Dermis microvascular lymphatic vessel endothelial cell (primary cell): ENCODE data around the gene SLC6A13. TPM values are rescaled to one million over a fixed set of nuclear protein-coding genes. Genes with fewer than 3 reads are reported as not detected.

Experiments used
- DNase-seq, 2 donors: peaks; one replicate each; pipeline versions ENCODE4 v3.0.0 to v3.0.0-alpha.2; 2010; ENCODE audit warnings: low read depth in 2 of 2
- total RNA-seq: library from RNA; depleted of rRNA; stranded (reverse); fragments of >200 nt; gene quantifications from 2 replicates; pipeline ENCODE4 v1.2.1, GENCODE V29; 2014

Gene SLC6A13
- total RNA-seq, 1 donor from 2014 or later = 0.13 TPM

DNA sequence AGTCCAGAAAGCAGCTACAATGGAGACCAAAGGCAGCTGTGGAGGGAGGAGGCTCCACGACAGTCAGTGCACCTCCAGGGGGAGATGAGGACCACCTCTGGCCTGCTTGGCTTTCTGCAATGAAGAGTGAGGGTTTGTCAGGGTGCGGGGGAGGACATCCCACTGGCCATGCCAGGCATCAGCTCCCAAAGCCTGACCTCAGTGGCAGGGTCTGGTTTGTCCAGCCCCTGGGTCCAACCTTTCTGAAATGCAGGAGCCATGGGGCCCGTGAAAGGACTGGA, 83.9 kb downstream of the SLC6A13 start:
- no peak for DNase-seq

DNA sequence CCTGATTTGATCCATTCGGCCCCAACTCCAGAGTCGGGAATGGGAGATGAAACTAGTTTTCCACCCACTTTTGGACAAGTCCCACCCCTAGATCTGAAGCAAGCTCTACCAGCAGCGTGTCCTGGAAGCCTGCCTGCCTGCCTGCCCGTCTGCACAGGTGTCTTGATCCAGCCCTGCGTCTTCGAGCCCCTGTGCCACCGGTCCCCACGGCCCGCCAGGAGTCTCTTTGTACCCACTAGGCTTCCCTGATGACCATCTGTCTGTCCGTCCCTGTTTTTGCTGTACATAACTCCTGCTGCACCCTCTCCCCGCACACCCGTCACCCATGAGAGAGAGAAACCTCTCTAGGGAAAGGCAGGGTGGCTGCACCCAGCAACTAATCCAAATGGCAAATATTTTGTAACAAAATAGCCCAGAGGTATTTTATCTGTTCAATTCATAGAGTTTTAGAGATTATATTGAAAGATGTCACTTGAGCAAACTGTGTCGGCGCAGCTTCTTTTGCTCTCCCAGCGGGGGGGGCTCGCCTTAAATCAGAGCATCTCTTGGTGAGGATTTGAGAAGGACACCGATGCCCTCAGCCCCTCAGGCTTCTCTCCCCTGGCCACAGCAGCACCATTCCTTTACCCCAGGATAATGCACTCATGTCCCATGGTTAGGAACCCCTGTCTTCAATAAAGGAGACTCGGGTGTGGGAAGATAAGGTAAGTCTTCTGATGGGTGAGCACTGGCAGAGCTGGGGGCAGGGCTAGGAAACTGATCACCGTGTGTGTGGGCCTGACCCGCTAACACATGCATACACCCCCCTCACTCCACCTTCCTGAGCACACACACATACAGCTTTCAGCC, 84.4 kb downstream of the SLC6A13 start:
- DNase-seq = no peak

GRCh38 chr12:177336-177979, 85.2 kb downstream of the SLC6A13 start:
- DNase-seq = no peak

- no peak for DNase-seq
Observed at GRCh38 chr12:176321-177181, 86.1 kb downstream of the SLC6A13 start.

- no peak for DNase-seq
Observed at GRCh38 chr12:175759-176158, 86.9 kb downstream of the SLC6A13 start.

GRCh38 chr12:175250-175649, 87.4 kb downstream of the SLC6A13 start:
- no peak for DNase-seq

DNA sequence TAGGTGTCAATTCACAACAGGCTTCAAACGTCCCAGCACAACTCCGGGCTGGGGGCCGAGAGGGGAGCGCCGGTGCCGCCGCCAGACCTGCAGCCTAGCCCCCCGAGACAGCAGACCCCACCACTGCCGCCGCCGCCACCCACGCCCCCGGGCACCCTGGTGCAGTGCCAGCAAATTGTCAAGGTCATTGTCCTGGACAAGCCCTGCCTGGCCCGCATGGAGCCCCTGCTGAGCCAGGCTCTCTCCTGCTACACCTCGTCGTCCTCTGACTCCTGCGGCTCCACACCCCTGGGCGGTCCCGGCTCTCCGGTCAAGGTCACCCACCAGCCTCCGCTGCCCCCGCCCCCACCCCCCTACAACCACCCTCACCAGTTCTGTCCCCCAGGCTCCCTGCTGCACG, 88.0 kb downstream of the SLC6A13 start:
- no peak for DNase-seq

DNA sequence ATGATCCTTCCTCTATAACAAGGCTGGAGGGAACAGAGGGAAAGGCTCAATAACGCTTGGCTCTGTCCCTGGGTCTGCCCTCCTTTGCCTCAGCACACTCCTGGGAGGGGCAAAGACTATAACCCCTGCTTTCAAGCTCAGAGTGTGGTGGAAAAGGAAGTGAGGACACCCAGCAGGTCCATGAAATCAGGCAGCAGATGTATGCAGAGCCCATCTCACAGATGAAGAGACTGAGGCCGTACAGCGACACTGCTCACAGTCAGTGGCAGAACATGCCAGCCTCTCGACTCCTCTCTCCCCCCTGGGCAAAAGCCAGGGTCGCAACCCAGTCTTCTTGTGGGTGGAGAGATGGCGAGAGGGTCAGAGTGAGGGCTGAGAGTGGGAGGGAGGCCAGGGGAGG, 88.5 kb downstream of the SLC6A13 start:
- no peak for DNase-seq

DNA sequence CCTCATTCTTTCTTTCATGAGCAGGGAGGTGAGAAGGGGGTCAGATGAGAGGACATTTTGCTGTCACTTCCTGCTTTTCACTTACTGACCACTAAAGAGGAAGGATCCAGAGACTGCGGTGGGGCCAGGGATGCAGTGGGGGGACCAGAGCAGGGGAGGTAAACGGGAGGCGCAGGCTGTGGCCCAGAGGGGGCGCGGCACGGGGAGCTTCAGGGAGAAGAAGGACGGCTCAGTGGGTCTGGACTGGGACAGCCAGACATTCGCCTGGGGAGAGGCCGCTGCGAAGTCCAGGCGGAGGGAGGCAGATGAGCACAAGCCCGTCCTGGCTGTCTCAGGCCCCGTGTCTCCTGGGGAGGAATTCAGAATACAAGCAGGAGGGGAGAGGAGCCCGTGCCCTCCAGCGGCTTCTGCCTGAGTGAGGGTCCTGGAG, 89.9 kb downstream of the SLC6A13 start:
- DNase-seq = no peak

DNA sequence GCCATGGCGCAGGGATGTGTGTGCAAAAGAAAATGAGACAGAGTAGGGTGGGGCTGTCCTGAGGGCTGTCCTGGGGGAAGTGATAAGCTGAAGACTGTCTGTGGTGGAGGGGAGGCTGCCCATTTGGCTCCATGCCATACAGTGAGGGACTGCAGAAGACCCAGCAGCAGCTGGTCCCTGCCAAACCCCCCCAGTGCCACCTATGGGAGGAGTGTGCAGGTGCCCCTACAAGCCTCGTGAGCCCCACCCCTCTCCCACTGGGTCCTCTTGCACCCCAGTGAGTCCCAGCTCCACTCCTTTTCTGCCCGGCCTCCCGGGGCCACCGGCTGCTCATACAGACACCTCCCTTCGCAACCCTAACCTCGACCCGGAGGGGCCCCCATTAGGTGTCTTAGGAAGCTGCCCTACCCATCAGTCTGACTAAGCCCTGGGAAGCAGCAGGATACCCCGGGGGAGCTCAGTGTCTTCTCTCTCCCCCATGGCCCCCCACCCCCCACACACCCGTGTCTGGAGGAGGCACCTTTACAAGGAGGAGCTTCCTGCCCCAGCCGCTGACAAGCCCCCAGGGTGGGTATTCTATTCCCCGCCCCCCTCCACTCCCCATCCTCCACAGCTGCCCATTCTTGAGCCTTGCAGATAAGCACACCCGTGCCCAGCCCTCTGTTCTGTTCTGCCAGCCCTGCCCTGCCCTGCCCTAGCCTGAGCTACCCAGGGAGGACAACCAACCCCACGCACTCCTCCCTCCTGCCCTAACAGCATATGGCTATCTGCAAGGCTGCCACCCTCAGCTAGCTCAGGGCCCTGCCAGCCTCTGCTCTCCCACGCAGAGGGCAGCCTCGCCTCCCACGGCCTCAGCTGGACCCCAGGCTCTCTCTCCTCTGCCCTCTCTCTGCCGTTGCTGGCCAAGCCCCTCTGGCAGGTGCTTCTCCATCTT, 90.6 kb downstream of the SLC6A13 start:
- no peak for DNase-seq

- no peak for DNase-seq
Observed at GRCh38 chr12:171276-171675, 91.4 kb downstream of the SLC6A13 start.

Other genes starting within 250 kb of the SLC6A13 start
- 0.13 TPM in 2 replicates for gene IQSEC3, start 196.1 kb downstream of the SLC6A13 start, total RNA-seq
- gene SLC6A12, start 48.7 kb downstream of the SLC6A13 start, total RNA-seq = 0.13 TPM in 2 replicates
- 46.6 and 59.9 TPM in 2 replicates for gene KDM5A, start 126.5 kb upstream of the SLC6A13 start, total RNA-seq
- 6.9 and 7.0 TPM in 2 replicates for gene CCDC77, start 138.8 kb upstream of the SLC6A13 start, total RNA-seq
- gene B4GALNT3, start 197.1 kb upstream of the SLC6A13 start, total RNA-seq = under 0.01 TPM in 2 replicates